Progenitor cell of endocrine pancreas (in vitro differentiated cells): ENCODE data around the gene EBF3. TPM values are rescaled to one million over a fixed set of nuclear protein-coding genes. Genes with fewer than 3 reads are reported as not detected.

Experiments used
- DNase-seq: peaks from one replicate; pipeline ENCODE4 v3.0.0; 2021; ENCODE audit warnings: low spot score; ENCODE audit not compliant: unreplicated experiment
- H3K27ac Mint-ChIP-seq: 2 replicates; pipeline ENCODE4 v1.8.0; 2021; ENCODE audit warnings: mild to moderate bottlenecking, moderate library complexity, mixed read lengths
- H3K27me3 Mint-ChIP-seq: 2 replicates; pipeline ENCODE4 v1.8.0; 2021; ENCODE audit warnings: mixed read lengths
- H3K36me3 Mint-ChIP-seq: 2 replicates; pipeline ENCODE4 v1.8.0; 2022; ENCODE audit warnings: mixed read lengths; ENCODE audit not compliant: insufficient read depth
- H3K4me1 Mint-ChIP-seq: 2 replicates; pipeline ENCODE4 v1.8.0; 2021; ENCODE audit warnings: low read depth, mixed read lengths
- H3K4me3 Mint-ChIP-seq: 2 replicates; pipeline ENCODE4 v1.8.0; 2021; ENCODE audit warnings: low read depth, mild to moderate bottlenecking, moderate library complexity, mixed read lengths
- H3K9me3 Mint-ChIP-seq: 2 replicates; pipeline ENCODE4 v1.8.0; 2021; ENCODE audit warnings: low read depth, mixed read lengths
- microRNA-seq: library from miRNA; unstranded; fragments of <30 nt; microRNA quantifications from one replicate; pipeline ENCODE4 v1.1.0, GENCODE V29; 2020; ENCODE audit warnings: borderline number of aligned reads; ENCODE audit not compliant: unreplicated experiment
- total RNA-seq: library from RNA; stranded (reverse); gene quantifications from 2 replicates; pipeline ENCODE4 v1.2.1, GENCODE V29; 2021
- TF ChIP-seq, protein P1 (sequence below): fragments of 200-600 bp; sonication (generic); IDR thresholded peaks from one replicate; pipeline ENCODE4 v1.5.0; 2021; ENCODE audit warnings: antibody characterized with exemption, mild to moderate bottlenecking; ENCODE audit not compliant: unreplicated experiment

Gene EBF3
- total RNA-seq, 1 donor from 2014 or later = 0.19 TPM

DNA sequence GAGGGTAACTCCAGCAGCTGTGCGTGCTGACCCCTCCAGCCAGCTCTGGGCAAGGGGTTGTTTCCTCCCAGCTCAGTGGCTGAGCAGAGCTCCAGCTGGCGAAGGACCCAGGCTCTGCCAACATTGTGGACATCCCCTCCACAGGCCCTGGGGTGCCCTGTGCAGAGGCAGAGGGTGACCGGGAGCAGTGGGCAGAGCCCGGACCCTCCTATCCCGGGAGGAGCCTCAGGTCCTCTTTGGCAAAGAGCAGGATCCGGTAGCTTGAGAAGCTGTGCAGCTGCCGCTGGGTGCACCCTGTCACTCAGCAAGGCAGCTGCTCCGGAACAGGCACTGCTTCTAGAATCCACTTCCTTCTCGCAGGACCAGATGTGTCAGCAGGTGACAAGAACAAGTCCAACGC lies 175.9 kb downstream of the EBF3 start:
- TF ChIP-seq, protein P1, sequence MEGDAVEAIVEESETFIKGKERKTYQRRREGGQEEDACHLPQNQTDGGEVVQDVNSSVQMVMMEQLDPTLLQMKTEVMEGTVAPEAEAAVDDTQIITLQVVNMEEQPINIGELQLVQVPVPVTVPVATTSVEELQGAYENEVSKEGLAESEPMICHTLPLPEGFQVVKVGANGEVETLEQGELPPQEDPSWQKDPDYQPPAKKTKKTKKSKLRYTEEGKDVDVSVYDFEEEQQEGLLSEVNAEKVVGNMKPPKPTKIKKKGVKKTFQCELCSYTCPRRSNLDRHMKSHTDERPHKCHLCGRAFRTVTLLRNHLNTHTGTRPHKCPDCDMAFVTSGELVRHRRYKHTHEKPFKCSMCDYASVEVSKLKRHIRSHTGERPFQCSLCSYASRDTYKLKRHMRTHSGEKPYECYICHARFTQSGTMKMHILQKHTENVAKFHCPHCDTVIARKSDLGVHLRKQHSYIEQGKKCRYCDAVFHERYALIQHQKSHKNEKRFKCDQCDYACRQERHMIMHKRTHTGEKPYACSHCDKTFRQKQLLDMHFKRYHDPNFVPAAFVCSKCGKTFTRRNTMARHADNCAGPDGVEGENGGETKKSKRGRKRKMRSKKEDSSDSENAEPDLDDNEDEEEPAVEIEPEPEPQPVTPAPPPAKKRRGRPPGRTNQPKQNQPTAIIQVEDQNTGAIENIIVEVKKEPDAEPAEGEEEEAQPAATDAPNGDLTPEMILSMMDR = no peak
- Mint-ChIP-seq H3K27me3 (peaks cover 76% of the 10 kb centered on the region), H3K9me3 (peaks cover 14% of the 10 kb centered on the region), H3K27ac (no peak overlapping the region), H3K4me1 (no peaks in the 10 kb centered on the region), H3K36me3 (peaks cover 8% of the 10 kb centered on the region), H3K4me3 (no peak overlapping the region)
- no peak for DNase-seq

DNA sequence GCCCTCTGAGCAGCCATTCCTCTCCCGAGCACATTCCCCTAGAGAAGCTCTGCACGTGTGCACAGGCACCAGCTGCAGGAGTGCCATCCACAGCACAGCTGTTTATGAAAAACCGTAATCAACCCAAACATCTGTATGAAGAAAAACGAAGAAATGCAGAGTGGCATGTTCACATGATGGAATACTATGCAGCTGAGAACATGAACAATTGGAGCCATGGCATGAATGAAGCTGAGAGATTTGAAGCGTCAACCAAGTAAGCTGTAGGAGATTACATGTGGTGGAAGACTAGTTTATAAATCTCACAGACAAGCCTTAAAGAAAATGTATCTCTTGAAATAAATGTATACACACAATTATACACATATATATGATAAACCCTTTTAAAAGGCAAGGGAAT lies 176.5 kb downstream of the EBF3 start:
- no peak overlapping the region for H3K27ac Mint-ChIP-seq
- TF ChIP-seq, protein P1 = no peak
- no peaks in the 10 kb centered on the region for H3K4me1 Mint-ChIP-seq
- H3K36me3 Mint-ChIP-seq = peaks cover 5% of the 10 kb centered on the region
- H3K27me3 Mint-ChIP-seq = peaks cover 77% of the 10 kb centered on the region
- peaks cover 10% of the 10 kb centered on the region for H3K9me3 Mint-ChIP-seq
- no peak for DNase-seq
- H3K4me3 Mint-ChIP-seq = no peak overlapping the region

GRCh38 chr10:129786216-129786615 lies 177.9 kb downstream of the EBF3 start:
- H3K27me3 Mint-ChIP-seq = peaks cover 71% of the 10 kb centered on the region
- peaks cover 4% of the 10 kb centered on the region for H3K36me3 Mint-ChIP-seq
- no peaks in the 10 kb centered on the region for H3K4me1 Mint-ChIP-seq
- H3K9me3 Mint-ChIP-seq = peaks cover 9% of the 10 kb centered on the region
- TF ChIP-seq, protein P1 = no peak
- no peak for DNase-seq
- no peak overlapping the region for H3K4me3 Mint-ChIP-seq
- no peak overlapping the region for H3K27ac Mint-ChIP-seq

DNA sequence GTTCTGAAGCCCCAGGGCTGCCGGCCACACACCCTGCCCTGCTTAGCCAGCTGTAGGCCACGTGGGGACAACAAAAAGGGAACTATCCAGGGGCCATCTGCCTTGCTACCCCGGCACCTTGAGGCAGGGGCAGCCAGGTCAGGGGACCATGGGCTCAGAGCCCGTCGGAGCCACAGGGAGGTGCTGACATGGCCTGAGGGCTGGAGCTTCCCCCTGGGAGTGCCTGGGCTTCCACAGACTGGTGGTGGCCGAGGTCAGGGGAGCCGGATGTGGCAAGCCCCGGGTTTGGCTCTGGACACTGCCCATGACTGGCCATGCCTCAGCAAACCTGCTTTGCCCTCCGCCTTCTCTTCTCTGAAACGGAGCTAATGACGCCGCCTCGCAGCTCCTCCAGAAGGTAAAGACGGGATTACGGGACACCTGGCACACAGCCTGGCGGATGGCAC lies 178.5 kb downstream of the EBF3 start:
- Mint-ChIP-seq H3K36me3 (peaks cover 2% of the 10 kb centered on the region), H3K4me3 (no peak overlapping the region), H3K27me3 (peaks cover 71% of the 10 kb centered on the region), H3K9me3 (peaks cover 5% of the 10 kb centered on the region), H3K4me1 (no peaks in the 10 kb centered on the region), H3K27ac (no peak overlapping the region)
- no peak for DNase-seq
- TF ChIP-seq, protein P1 = no peak

Small RNAs within 50 kb of the gene (microRNA-seq; reads per million reads assigned to microRNA genes)
- not detected for gene MIR4297

Other genes starting within 250 kb of the EBF3 start
- 3.6 and 3.7 TPM in 2 replicates for gene C10orf143, start 146.6 kb upstream of the EBF3 start, total RNA-seq
- 80.8 TPM in 2 replicates for gene GLRX3, start 172.1 kb upstream of the EBF3 start, total RNA-seq